ENCODE data around the gene FNDC1.

FNDC1 gene

DNA sequence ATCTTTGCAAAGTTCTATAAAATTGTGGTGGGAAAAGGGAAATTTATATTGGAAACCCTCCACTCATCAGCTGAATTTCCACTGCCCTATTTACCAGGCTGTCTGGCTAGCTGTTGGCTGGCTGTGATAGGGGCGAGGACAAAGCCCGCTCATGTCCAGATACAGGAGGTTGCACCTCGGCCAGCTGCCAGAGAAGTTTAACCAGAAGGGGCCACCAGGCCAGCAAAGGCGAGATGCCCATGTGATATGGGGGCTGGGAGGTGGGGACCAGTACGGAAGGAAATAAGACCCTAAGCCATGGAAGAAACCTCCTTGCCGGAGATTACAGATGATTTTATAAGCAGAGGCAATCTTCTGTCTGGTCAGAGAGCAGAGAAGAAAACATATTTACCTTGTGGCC, 143.8 kb downstream of the FNDC1 start:
- no peak for DNase-seq

DNA sequence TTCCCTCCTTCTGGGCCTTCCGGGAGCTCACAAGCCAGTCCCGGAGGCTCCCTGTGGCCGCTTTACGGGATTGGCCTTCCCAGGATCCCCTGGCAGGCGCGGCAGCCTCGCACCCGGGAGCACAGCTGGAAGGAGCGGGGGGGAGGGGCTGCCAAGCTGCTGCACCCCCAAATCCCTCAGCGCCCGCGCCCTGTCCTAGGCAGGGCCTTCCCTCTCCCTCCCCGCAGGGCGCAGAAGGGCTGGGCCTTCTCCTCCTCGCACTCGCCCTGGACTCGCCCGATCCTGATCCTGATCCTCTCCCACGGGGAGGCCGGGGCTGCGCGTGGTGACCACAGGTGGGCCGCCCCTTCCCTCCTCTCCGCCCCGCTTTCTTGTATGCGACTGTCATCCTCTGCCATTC, 146.4 kb downstream of the FNDC1 start:
- DNase-seq, result no peak

DNA sequence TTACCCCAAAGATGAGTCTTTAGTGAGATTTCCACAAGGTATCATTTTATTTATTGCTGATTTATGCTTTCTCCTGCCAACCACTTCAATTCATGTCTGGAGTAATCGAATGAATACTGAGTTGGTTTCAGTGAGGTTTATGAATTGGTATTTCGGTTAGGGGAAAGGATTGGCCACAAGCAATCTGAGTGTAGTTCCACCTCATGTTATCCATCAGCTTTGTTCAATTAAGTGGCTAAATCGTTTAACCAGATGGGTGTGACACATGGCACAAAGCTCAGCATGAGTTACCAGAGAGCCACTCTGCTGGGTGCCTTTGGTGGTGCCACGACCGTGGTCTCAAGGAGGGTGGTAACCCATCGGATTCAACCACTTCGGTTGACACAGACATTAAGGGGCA, 148.2 kb downstream of the FNDC1 start:
- DNase-seq, result no peak

DNA sequence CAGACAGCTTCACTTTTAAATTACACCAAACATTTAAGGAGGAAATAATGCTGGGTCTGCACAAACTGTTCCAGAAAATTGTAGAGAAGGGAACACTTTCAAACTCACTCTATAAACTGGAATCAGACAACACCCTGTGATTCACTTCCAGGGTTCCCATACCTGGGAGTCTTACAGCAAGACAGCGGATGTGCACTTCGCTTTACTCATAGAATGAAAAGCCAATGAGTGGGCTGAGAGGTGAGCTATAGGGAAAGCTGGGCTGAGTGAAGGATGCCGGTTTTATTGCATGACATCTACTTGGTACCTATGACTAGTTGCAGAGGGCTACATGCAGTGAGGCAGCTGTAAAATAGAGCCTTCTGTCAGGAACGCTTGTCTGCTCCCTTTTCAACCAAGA, 152.1 kb downstream of the FNDC1 start:
- no peak for DNase-seq

All from midbrain (tissue), 1 donor.